GM12878 (cell line): Measurements from ENCODE around the gene NSFL1C.

Source experiments
- CEBPB ChIP-seq, 2 experiments: fragments of 150-350 bp in 1 of 2; IDR thresholded peaks; 2 replicates each; pipeline ENCODE4 v1.6.1; 2012 to 2014; ENCODE audit warnings: low read depth in 2 of 2, low read length in 2 of 2, borderline replicate concordance in 1 of 2, inconsistent platforms in 1 of 2
- RAD21 ChIP-seq: IDR thresholded peaks from 2 replicates; pipeline ENCODE4 v1.6.1; 2011; ENCODE audit warnings: mild to moderate bottlenecking, low read depth, low read length, moderate library complexity; ENCODE audit not compliant: insufficient read depth

- TF ChIP-seq RAD21 (no peak), CEBPB (IDR thresholded peaks at IDR 0.05; ENCODE audit: borderline replicate concordance in 1 of 2, low read depth in 2 of 2, low read length in 2 of 2) (no peak)
Observed at GRCh38 chr20:1471242-1471641, 4.6 kb upstream of the NSFL1C start.
